ENCODE data around the gene KCNJ10.

Gene KCNJ10

DNA sequence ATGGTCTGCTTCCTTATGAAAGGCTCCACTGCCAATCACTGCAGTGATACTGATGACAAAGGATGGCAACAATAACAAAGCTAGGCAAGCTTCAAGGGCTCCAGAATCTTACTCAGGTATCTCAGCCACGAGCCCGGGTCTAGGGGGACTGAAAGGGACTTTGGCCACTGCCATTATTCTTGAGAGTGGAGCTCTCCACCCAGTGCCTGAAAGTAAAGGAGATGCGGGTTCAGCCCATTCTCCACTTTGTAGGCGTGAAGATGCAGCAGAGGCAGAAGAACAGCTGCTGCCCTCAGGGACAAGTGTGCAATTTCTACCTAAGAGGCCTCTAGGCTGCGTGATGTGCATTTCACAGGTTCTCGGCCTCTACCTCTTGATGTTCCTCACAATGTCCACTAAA is 84.5 kb downstream of the KCNJ10 start:
- DNase-seq = no peak

DNA sequence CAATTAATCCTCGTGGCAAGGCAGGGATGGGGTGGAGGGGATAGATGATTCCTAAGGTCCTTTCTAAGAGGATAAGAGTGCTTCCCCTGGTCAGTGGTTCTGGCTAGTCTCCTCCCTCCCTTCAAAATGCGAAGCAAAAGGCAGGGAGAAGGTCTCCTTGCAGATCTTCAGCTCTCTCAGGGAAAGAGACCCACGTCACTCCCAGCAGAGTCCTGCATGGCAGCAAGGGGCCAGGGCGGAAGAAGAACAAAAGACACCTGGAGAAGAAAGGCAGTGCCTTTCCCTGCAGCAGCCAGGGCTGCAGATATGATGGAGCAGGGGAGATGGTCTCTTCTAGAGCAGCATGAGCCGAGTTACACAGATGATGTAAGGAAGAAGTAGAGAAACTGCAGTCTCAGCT is 86.3 kb downstream of the KCNJ10 start:
- no peak for DNase-seq

DNA sequence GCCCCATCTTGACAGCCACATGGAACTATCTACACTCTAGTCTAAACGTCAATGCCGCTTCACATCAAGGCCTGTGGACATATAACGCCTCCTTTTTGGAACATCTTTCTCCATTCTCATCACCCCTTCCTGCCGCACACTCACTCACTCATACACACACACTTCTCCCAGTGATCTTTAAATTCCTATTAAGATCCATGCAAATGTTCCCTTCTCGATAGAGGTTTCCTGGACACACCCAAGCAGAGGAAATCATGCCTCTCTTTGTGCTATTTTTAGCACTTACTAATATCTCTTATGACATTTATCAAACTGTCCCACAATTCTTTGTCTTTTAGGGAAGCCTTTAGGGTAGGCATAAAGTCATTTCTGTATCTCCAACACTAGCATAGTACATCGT is 87.7 kb downstream of the KCNJ10 start:
- no peak for DNase-seq

DNA sequence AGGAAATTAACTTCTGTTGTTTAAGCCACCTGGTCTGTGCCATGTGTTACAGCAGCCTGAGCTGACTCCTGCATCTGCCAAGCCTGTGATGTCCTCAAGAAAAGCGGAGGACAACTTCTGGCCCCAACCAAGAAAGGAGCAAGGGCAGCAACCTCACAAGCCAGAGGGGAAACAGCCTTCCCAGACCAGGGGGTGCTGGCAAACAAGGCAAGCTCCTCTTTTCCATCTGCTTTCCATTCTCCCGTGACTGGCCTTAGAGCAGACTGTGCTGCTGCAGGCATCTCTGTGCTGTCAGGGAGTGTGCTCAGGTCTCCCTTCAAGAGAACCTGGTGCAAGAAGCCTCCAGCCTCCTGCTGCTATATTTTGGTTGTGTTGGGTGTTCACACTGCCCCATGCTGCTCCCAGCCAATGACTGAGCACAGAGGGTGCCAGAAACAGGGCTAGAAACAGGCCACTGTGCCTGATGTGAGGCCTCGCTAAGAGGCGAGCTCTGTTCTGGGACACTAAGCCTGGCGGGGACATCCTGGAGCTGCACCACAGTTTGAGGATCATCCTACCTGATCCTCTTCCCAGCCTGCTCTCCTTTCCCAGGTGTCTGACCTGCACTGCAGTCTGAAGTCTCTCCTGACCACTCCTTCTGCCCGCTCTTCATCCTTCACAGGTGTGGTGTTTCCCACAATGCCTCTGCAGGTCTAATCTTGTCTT is 88.5 kb downstream of the KCNJ10 start:
- DNase-seq = no peak

DNA sequence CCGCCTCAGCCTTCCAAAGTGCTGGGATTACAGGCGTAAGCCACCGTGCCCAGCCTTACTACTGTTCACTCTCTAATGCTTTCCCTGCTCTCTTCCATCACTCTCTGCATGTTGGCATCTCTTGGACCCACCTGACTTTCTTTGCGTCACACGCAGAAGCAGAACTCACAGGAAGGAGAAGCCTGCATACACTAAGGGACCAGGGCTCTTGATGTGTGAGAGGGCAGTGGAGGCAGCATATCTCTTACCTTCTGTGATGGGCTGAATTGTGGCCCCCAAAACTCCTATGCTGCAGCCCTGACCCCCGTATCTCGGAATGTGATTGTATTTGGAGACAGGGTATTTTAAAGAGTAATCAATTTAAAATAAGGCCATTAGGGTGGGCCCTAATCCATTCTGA is 89.2 kb downstream of the KCNJ10 start:
- DNase-seq = no peak

DNA sequence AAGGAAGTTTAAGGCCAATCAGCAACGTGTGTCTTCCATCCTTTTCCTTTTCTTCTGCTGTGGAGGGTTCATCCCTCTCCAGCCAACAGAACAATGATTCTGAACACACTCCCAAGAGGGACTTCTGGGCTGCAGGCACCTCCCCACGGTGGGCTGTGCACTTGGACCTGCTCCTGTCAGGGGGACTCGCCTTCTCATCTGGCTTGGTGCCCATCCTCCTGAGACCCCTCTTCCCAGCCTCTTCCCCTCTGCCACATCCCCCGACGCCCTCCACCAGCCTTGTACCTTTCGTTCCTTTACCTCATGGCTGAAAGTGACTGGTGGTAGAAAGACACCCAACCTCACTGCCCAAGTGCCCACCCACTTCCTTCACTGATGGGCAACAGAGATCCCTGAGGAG is 89.9 kb downstream of the KCNJ10 start:
- no peak for DNase-seq

DNA sequence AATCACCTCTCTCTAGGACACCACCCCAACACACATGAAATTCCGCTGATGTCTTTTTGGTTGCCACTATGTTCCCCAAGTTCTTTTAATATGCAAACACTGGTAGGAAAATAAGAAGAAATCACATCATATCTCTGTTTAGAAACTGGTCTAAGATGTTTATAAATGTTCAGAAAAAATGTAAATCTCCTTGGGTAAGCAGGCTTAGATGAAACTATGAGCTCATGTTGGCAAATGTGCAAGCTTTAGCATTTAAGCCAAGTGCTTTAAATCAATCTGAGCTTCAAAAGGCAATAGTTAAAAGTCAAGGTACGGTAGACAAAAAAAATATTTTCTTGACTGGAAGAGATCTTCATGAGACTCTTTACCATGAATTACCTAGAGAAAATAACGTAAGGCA is 90.7 kb downstream of the KCNJ10 start:
- no peak for DNase-seq

DNA sequence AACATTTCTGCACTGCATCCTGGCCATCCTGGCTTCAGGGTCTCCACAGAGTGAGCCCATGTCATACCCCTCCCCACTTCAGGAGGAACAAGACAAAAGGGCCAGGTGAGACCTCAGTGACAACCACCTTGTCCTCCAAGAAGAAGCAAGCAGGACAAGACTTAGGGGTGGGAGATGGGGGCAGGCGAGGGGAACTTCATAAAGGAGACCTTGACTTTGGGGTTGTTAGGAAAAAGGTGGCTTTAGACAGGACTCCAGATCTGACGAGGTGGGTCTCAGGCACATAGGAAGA is 91.9 kb downstream of the KCNJ10 start:
- no peak for DNase-seq

DNA sequence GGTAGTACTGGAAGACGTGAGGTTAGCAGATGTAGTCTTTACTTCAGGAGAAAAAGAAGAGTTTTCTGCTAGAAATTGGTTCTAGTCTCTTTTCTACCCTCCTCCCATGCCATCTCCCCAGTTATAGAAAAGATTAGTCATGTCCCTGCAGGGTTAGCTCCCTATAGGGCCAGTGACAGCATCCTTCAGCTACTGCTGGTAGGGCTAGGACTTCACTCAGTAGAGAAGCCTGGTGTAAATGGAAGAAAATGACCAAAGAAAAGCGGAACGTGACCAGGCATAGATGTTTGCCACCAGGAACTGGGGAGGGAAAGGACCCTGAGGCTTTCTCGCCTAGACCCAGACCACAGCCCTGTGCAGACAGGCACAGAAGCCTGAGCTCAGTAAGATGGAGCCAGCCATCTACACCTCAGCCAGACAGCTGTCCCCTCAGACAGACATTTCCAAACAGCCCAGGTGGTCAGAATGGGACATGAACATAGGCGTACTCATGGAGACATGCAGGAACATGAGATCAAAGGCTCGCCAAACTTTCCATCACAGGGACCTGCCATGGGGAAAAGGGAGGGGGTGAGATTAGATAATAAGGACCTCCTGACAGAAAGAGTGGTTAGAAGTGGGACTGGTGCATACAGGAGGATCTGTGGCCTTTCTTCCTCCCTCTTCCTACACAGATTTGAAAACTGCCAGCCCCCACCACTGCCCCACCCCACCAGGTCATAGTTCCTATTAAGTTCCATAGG is 92.4 kb downstream of the KCNJ10 start:
- no peak for DNase-seq

DNA sequence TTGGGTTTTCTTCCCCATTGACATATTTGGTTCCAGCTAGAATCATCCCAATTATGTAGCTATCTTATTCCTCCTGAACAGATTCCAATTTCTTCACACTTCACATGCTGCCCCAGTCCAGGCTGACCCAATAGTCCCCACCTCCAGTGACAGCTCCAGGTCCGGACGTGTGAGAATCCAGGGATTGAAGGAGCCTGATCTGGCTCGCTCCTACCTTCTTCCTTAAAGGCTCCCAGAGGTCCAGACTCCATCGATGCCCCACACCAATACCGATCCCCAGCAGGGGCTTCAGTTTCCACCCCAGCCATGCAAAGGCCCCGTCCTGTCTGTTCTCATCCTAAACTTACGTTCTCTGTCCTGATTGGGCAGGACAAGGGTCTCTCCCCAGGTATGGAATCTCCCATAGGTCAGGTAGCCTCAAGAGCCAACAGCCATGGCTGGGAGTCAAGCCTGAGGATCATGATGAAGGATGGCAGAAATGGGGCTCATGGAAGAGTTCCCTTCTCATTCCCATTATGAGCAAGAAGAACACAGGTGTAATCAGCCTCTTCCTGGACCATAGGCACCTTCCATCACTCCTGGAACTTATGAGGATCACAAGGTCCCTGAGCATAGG is 95.5 kb downstream of the KCNJ10 start:
- DNase-seq = no peak

DNA sequence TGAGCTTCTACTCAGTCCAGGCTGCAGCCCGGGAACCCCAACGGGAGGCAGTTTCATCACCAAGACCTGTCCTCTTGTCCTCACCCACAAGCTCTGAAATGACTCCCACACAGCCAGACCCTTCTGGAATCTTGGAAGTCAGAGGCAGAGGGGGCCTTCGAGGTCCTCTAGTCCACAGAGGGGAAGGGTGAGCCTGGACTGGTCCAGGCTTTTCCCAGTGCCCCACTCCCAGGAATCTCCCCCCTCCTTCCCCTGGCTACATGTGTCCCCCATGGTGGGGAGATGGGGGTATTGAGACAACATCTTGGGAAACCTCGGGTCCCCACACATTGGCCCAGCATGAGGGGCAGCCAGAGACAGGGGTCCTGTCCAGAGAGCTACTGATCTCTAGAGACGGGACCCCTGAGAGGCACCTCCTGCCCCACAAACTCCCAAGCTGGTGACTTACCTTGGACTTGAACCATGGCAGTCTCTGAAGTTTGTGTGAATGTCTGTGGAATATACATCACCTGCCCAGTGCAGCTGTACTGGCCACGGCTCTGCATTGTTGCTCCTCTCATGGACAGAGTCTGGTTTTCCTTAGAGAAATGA is 96.5 kb downstream of the KCNJ10 start:
- DNase-seq = no peak

DNA sequence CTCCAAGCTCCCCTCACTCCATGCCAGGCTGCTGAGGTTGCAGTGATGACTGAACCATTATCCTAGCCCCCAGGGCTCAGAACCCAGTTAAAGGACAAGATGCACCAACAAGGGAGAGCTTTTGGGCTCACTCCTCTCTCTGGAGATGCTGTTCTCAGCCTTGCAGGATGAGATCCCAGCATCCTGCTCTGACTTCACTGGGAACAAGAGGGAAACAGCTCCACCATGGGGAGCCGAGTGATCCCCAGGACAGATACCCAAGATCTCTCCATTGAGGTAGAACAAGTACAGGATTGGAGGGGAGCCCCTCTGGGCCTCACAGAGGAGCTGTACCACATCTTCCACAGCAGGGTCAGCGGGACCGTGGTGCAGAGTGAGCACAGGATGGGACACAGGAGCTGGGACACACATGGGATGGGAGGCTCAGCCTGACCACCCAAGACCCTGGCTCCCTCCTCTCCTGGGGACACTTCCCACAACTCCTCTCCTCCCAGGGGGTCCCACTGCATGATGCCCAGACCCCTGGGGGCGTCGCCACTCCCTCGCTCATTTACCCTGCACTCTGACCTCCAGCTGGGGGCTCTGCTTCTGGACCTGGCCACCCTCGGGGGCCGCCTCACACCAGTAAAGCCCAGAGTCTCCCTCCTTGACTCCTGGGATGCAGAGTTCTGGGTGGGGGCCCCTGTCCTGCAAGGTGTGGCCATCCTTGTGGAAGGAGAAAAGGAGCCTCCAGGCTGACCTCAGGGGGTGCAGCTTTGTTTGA is 97.3 kb downstream of the KCNJ10 start:
- DNase-seq = no peak

DNA sequence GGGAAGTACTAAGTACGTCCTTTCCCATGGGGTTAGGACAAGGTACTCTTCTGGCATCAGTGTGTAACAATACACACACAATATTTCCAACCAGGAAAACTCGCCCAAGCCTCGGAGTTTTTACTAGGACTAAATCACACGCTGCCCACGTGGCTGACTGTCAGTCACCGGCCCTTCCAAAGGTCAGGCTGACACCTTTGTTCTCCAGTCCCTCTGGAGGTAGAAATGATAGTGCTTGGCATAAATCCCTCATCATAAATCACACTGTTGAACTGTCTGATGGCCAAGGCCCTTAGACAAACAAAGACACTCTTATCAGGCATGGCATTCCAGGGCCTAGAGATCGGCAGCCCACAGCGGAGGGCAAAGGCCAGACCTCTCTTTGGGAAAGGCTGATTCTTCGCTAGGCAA is 99.0 kb downstream of the KCNJ10 start:
- no peak for DNase-seq

DNA sequence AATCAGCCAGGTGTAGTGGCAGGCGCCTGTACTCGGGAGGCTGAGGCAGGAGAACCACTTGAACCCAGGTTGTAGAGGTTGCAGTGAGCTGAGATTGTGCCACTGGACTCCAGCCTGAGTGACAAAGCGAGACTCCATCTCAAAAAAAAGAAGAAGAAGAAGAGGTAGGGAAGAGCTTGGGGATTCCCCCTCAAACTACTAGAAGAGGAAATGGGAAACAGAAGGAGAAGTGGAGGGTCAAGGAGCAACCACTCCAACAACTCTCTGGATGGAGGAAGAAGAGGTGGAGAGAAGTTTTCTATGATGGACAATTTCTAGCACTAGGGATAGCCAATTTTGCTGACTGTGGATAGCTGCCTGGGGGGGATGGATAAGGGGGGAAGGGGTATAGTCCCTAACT is 101.1 kb downstream of the KCNJ10 start:
- no peak for DNase-seq

DNA sequence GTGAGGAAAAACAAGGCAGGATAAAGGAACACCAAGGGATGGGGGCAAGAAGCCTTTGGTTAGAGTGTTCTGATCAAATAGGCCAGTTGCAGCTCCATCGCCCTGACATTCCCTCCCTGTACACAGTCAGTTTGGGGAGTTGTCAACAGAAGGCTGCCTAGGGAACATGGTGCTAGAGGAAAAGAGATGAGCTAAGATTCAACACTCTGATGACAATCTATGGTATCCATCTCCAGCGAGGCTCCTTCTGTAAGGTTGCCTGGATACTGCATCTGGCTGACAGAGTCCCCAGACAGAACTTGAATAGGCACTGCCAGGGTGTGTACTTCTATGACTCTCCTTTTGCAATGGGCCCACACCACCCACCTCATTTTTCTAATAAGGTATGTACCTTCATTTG is 104.7 kb downstream of the KCNJ10 start:
- DNase-seq = no peak

DNA sequence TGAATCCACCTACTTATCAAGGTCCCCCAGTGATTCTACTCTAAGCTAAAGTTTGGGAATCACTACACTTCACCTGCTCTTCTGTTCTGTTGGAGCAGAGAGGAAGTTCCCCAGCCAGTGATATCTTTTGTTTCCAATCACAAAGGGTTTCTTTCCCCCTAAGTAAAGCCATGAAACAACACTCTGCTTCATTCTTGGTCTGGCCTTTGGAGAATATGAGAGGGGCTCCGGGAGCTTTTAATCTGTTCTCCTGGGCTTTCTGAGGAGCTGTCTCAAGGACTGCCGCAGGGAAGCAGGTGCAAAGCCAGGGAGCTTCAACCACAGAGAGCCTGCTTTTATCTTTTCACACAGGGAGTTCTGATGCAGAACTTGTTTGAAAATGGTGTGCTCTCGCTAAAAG is 105.8 kb downstream of the KCNJ10 start:
- DNase-seq = no peak

DNA sequence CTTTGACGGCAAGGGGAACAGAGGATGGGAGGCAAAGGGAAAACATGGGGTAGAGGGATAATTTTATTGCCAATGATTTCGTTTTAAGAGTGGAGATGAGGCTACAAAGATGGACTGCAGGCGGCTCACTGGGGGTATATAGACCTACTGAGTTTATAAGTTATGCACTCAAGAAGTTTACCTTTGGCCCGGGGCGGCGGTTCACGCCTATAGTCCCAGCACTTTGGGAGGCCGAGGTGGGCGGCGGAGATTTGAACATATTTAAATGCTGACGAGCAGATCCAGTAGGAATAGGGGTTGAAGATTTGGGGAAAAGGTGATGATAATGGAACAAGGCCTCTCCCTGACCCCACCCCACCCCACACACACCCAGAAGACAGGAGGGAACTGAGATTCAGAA is 107.8 kb downstream of the KCNJ10 start:
- DNase-seq = no peak

DNA sequence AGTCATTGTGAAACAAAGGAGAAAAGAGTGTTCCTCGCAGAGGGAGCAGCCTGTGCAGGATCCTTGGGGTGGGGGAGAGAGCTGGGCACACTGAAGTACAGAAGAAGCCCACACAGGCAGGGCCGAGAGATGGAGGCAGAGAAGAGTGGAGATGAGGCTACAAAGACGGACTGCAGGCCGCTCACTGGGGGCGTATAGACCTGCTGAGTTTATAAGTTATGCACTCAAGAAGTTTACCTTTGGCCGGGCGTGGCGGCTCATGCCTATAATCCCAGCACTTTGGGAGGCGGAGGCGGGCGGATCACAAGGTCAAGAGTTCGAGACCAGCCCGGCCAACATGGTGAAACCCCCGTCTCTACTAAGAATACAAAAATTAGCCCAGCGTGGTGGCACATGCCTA is 108.3 kb downstream of the KCNJ10 start:
- no peak for DNase-seq

DNA sequence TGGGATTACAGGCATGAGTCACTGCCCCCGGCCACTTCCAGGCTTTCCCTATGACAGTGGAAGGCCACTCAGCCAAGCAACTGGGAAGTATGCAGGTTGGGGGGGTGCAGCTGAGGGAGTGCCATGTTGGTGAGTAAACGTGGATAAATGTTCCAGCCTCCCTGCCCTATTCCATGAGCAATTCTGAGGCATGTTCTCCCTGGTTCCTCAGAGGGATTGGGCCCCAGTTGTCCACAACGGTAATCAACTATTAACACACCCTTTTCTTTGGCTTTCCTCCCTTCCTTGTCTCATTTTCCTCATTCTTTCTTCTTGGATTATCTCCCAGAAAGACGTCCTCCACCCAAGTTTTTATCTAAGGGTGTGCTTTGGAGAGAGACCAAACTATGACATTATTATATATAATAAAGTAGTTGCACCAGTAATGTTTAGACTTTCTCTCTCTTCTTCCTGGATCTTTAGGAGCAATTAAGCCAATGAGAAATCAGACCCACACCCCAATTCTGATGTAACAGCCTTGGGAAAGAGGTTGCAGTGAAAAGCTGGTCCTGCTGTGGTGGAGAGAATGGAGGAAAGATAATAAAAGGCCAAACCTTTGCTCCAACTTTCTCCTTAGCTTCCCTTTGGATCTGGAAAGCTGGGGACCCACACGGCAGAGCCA is 109.1 kb downstream of the KCNJ10 start:
- DNase-seq = no peak

DNA sequence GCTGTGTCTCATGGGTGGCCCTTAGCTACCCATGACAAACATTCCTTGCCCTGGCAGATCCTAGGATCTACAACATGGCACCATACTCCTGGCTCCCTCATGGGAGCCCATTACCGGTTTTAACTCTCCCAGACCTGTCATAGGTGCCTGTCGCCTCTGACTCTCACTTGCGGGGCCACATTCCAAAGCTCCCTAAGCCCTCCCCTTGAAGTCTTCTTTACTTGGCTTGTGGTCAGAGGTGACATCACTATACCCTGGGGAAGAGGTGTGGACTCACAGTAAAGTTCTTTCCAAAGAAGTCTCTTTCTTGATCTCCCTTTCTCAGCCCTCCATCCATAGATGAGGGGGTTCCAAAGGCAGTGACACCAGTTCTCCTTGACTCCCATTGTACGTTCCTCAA is 110.5 kb downstream of the KCNJ10 start:
- DNase-seq = no peak

DNA sequence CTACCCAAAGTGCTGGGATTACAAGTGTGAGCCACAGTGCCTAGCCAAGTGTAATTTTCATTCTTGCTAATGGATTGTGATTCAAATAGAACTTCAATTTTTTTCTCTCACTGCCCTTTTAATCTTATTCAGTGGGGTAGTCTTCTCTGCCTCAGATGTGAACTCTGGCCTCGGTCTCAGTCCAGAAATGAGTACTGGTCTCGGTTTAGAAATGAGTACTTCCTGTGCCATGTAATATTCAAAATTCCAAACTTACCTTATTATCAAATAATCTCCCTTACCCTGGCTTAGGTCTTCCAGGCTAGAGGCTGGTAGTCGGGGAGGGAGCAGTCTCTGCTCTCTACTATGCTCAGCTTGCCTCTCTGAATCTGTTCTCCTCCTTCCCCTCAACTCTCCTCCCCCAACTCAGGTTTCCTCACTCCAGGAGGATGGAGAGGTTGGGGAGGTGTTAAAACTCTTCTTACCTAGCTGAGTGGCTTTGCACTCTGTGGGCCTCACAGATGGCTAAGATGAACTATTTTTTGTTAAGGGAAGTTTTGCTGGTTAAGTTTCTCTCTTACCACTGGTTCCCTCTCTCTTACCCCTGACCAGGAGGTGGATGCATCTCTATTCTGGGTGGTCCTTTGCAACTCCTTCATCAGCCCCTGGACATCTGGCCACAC is 111.1 kb downstream of the KCNJ10 start:
- DNase-seq = no peak

DNA sequence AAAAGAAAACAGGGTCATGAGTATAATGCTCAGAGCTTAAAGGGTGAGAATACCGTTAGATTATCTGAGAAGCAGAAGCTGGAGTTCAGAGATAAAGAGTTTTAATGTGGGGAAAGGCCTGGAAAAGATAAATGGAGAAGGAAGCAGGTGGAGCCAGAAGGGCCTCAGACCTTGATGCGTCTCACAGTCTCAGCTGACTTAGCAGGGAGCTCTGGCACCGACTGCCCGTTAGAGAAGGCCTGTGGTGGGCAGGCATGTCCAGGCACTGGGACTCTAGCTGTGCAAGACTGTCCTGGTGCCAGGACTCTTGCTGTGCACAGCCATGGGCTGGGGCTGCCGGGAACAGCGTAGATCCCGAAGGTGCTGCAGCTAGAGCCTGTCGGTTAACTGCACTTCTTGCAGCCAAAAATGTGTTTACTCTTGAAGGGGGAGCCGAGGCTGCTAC is 112.1 kb downstream of the KCNJ10 start:
- DNase-seq = no peak

Measured in GDM1 (cell line).